Mucosa of descending colon (tissue), 3 donors: Measurements from ENCODE around the gene CNR2. TPM values are rescaled to one million over a fixed set of nuclear protein-coding genes. Genes with fewer than 3 reads are reported as not detected.

Experiments used
- ATAC-seq: fragments of 200-7000 bp; cut with Tn5 transposase; one replicate; pipeline ENCODE4 v1.9.1; 2020; ENCODE audit warnings: mild to moderate bottlenecking, moderate library complexity
- DNase-seq, 3 donors: peaks; one replicate each; pipeline ENCODE4 v3.0.0-alpha.2; 2020
- H3K36me3 ChIP-seq: fragments of 200-600 bp; one replicate; pipeline ENCODE4 v1.8.0; 2021; ENCODE audit warnings: low read depth, mild to moderate bottlenecking
- H3K4me1 ChIP-seq: fragments of 200-600 bp; one replicate; pipeline ENCODE4 v1.8.0; 2021; ENCODE audit warnings: low read depth, mild to moderate bottlenecking
- H3K4me3 ChIP-seq: fragments of 200-600 bp; one replicate; pipeline ENCODE4 v1.8.0; 2021; ENCODE audit warnings: mild to moderate bottlenecking
- H3K9me3 ChIP-seq: fragments of 200-600 bp; one replicate; pipeline ENCODE4 v1.8.0; 2021; ENCODE audit warnings: mild to moderate bottlenecking
- CTCF ChIP-seq: fragments of 200-600 bp; IDR thresholded peaks from one replicate; pipeline ENCODE4 v1.8.0; 2022; ENCODE audit warnings: antibody characterized with exemption, mild to moderate bottlenecking
- intact Hi-C, 2 donors: fragments of 100-400 bp; cut with DNase I in 1 of 2; cut with micrococcal nuclease in 1 of 2; formaldehyde crosslinking; loops; one replicate each; pipeline versions ENCODE4 v1.11.0 to v1.11.1; 2022; cut with DNase I, micrococcal nuclease
- total RNA-seq, 3 donors: library from RNA; stranded (reverse); fragmentation: NEBNext Ultra II Directional in 2 of 3; extraction: Animal tissue kit (Norgen Biotek cat#: 25700) in 2 of 3; gene quantifications; one replicate each; pipeline versions ENCODE4 v1.2.1 to v1.2.4, GENCODE V29; 2021 to 2023
- donor health status: DM: no; HTN: no; CAD: no; lungs with moderate emphysema.
- donor health status: DM: no; HTN: no; CAD: no.
- donor health status: DM: no; HTN: yes; CAD: no.

The CNR2 gene
- total RNA-seq, 3 donors from 2014 or later: 0.06 to 0.19 (median 0.17) TPM

- Histone ChIP-seq H3K36me3 (no peaks in the 10 kb centered on the region), H3K9me3 (no peaks in the 10 kb centered on the region), H3K4me1 (peaks cover 17% of the 10 kb centered on the region), H3K4me3 (no peak overlapping the region)
- ATAC-seq (no peak), DNase-seq (no peak)
- intact Hi-C loops: loop anchor here (5.0 to 10.0 kb wide), 2 partner anchors 54 to 57 kb away; no protein-coding TSS in a partner anchor
- TF ChIP-seq CTCF: no peak
Observed at GRCh38 chr1:23869051-23869450, 44.1 kb downstream of the CNR2 start.

GRCh38 chr1:23868557-23869016 is 44.6 kb downstream of the CNR2 start:
- no peaks in the 10 kb centered on the region for H3K9me3 ChIP-seq
- intact Hi-C loops: loop anchor here (5.0 to 10.0 kb wide), 2 partner anchors 54 to 56 kb away; no protein-coding TSS in a partner anchor
- peaks cover 17% of the 10 kb centered on the region for H3K4me1 ChIP-seq
- DNase-seq (no peak), ATAC-seq (peak; percentile 12)
- no peaks in the 10 kb centered on the region for H3K36me3 ChIP-seq
- H3K4me3 ChIP-seq: peak overlapping the region; percentile 85
- TF ChIP-seq CTCF: no peak

GRCh38 chr1:23867895-23868556 is 45.1 kb downstream of the CNR2 start, which contains the start of gene FUCA1:
FUCA1 (minus strand) TSS chr1:23868290; CDS start chr1:23868286, 4 bp downstream.
- Histone ChIP-seq H3K4me3 (peak within 1 kb of the TSS; percentile 85), H3K4me1 (peaks cover 17% of the 10 kb centered on the region), H3K36me3 (no peaks in the 10 kb centered on the region), H3K9me3 (no peaks in the 10 kb centered on the region)
- intact Hi-C loops: loop anchor here (5.0 to 10.0 kb wide), 2 partner anchors 53 to 56 kb away; no protein-coding TSS in a partner anchor
- ATAC-seq (peak; percentile 99), DNase-seq (peak; percentile 96 to 97 (median 97))
- TF ChIP-seq CTCF: peak; percentile 91

GRCh38 chr1:23867542-23867894 is 45.6 kb downstream of the CNR2 start:
- peak in 1 of 3 donors; percentile 13 for DNase-seq
- ATAC-seq: peak; percentile 43
- H3K4me1 ChIP-seq: peaks cover 17% of the 10 kb centered on the region
- intact Hi-C loops: loop anchor here (5.0 to 10.0 kb wide), 2 partner anchors 53 to 55 kb away; no protein-coding TSS in a partner anchor
- H3K36me3 ChIP-seq: no peaks in the 10 kb centered on the region
- TF ChIP-seq CTCF: no peak
- peak overlapping the region; percentile 85 for H3K4me3 ChIP-seq
- no peaks in the 10 kb centered on the region for H3K9me3 ChIP-seq

GRCh38 chr1:23865543-23865930 is 47.6 kb downstream of the CNR2 start:
- TF ChIP-seq CTCF: no peak
- H3K9me3 ChIP-seq: no peaks in the 10 kb centered on the region
- H3K36me3 ChIP-seq: no peaks in the 10 kb centered on the region
- peaks cover 17% of the 10 kb centered on the region for H3K4me1 ChIP-seq
- H3K4me3 ChIP-seq: no peak overlapping the region
- peak in 1 of 3 donors; percentile 64 for DNase-seq
- intact Hi-C loops: loop anchor here (5.0 to 10.0 kb wide), 2 partner anchors 51 to 53 kb away; no protein-coding TSS in a partner anchor
- no peak for ATAC-seq
